ENCODE results near the gene OSCP1. TPM values are rescaled to one million over a fixed set of nuclear protein-coding genes. Genes with fewer than 3 reads are reported as not detected.

The OSCP1 gene
- total and polyA plus RNA-seq, 2 donors (not counting 1 experiment from before 2014, with no cell fraction given) = 6.5 to 10.7 TPM

DNA sequence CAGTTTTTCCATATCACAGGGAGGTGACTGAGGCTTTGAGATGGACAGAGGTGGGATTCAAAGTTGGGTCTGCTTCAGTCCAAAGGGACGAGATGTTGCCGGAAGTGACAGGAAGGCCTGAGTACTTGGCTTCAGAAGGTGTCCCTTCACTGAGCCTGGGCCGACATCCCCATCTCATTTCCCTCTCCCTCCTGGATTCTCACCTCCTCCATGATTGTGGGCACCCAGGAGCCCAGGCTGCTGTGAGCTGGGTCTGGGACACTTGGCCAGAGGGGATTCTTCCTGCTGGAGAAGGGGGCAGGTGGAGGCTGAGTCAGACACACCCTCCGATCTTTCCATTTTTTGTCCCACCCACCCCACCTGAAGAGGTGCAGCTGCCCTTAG lies 16.8 kb upstream of the OSCP1 start:
- peaks cover 11% of the 10 kb centered on the region for H3K79me2 ChIP-seq (ENCODE audit: control insufficient read depth, insufficient read depth, low read length)
- no peaks in the 10 kb centered on the region for H4K20me1 ChIP-seq (ENCODE audit: control insufficient read depth, extremely low read depth, insufficient read depth, low read length)
- no peak for TF ChIP-seq CTCF (conservative IDR thresholded peaks at IDR 0.05 in 1 of 2, IDR thresholded peaks at IDR 0.05 in 1 of 2; ENCODE audit: low read depth in 1 of 2, low read length in 2 of 2)
- no peak for TF ChIP-seq EZH2 (IDR thresholded peaks at IDR 0.05; ENCODE audit: low read length, missing control alignments)
- DNase-seq (ENCODE audit: low read depth in 2 of 2) = no peak
- peaks cover 4% of the 10 kb centered on the region for H3K36me3 ChIP-seq (ENCODE audit: control insufficient read depth, insufficient read depth, low read length)
- peaks cover 3% of the 10 kb centered on the region for H3K4me1 ChIP-seq (ENCODE audit: control insufficient read depth, extremely low read depth, insufficient read depth, low read length)
- no peak overlapping the region for H3K27ac ChIP-seq (ENCODE audit: insufficient read depth, low read length)
- H3K9me3 ChIP-seq (ENCODE audit: control insufficient read depth, insufficient read depth, low read depth, low read length) = no peaks in the 10 kb centered on the region
- no peaks in the 10 kb centered on the region for H3K27me3 ChIP-seq (ENCODE audit: control insufficient read depth, insufficient read depth, low read length)
- H3K9ac ChIP-seq (ENCODE audit: insufficient read depth, low read length) = no peak overlapping the region
- H3K4me3 ChIP-seq (replicated peaks in 1 of 4; ENCODE audit: control extremely low read depth in 1 of 4, insufficient read depth in 1 of 4, low read depth in 3 of 4, low read length in 4 of 4) = no peak overlapping the region
- H3K4me2 ChIP-seq (ENCODE audit: extremely low read depth, insufficient read depth, low read length) = no peak overlapping the region
- no peak overlapping the region for H2AFZ ChIP-seq (ENCODE audit: low read length)

DNA sequence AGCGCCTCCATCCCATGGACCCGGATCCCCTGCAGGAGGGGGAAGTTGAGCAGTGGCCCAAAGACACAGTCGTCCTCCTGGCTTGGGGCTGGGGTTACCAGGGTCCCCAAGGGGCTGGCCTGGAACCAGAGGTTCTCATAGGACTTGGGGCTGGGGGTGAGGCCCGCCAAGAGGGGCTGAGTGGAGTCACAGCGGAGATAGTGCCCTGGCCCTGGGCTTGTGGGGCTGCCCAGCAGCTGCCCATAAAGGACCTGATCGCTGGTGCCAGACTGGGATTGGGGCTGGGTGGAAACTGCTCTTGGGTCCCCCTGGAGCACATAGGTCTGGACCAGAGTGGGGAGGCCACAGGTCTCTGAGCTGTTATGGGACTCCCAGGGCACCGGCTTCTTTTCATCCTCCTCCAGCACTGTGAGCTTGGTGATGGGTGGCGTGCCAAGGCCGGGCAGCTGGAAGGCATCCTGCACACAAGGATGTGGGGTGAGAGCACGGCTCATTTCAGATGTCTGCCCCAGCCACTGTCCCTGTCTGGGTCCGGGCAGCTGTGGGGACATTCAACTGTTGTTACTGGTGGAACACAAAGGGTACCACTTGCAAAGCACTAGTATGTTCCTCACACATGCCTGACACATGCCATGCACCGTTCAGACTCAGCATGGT lies 16.2 kb upstream of the OSCP1 start:
- H2AFZ ChIP-seq (ENCODE audit: low read length) = no peak overlapping the region
- H3K27ac ChIP-seq (ENCODE audit: insufficient read depth, low read length) = no peak overlapping the region
- no peaks in the 10 kb centered on the region for H3K27me3 ChIP-seq (ENCODE audit: control insufficient read depth, insufficient read depth, low read length)
- H3K4me1 ChIP-seq (ENCODE audit: control insufficient read depth, extremely low read depth, insufficient read depth, low read length) = peaks cover 3% of the 10 kb centered on the region
- no peak overlapping the region for H3K9ac ChIP-seq (ENCODE audit: insufficient read depth, low read length)
- no peak for TF ChIP-seq EZH2 (IDR thresholded peaks at IDR 0.05; ENCODE audit: low read length, missing control alignments)
- TF ChIP-seq CTCF (conservative IDR thresholded peaks at IDR 0.05 in 1 of 2, IDR thresholded peaks at IDR 0.05 in 1 of 2; ENCODE audit: low read depth in 1 of 2, low read length in 2 of 2) = no peak
- H3K9me3 ChIP-seq (ENCODE audit: control insufficient read depth, insufficient read depth, low read depth, low read length) = no peaks in the 10 kb centered on the region
- H3K4me3 ChIP-seq (replicated peaks in 1 of 4; ENCODE audit: control extremely low read depth in 1 of 4, insufficient read depth in 1 of 4, low read depth in 3 of 4, low read length in 4 of 4) = no peak overlapping the region
- DNase-seq (ENCODE audit: low read depth in 2 of 2) = no peak
- H3K4me2 ChIP-seq (ENCODE audit: extremely low read depth, insufficient read depth, low read length) = no peak overlapping the region
- peaks cover 11% of the 10 kb centered on the region for H3K79me2 ChIP-seq (ENCODE audit: control insufficient read depth, insufficient read depth, low read length)
- H3K36me3 ChIP-seq (ENCODE audit: control insufficient read depth, insufficient read depth, low read length) = peaks cover 6% of the 10 kb centered on the region
- no peaks in the 10 kb centered on the region for H4K20me1 ChIP-seq (ENCODE audit: control insufficient read depth, extremely low read depth, insufficient read depth, low read length)

DNA sequence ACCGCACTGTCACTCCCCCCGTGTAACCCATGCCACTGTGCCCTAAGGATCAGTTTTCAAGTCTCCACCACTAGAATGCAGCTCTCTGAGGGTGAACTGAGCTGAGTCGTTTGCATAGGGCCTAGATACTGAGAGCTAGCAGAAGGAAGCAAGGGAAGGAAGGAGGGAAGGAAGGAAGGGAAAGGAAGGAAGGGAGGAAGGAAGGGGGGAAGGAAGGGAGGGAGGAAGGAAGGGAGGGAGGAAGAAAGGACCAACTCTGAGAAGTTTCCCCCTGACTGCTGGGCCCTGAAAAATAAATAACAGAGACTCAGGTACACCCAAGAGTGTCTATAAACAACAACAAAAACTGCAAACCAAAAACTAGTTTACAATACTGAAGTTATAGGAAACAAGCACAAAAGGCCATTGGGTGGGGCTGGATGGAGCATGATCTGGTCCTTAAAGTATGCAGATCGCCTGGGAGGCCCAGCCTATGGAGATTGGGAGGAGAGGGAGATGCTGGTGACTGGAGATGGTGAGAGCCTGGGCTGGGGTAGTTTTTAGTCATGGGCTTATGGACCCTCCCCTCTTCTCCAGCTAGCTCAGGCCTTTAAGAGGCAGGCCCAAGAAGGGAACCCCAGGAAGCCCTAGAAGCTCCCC lies 15.6 kb upstream of the OSCP1 start:
- H4K20me1 ChIP-seq (ENCODE audit: control insufficient read depth, extremely low read depth, insufficient read depth, low read length) = no peaks in the 10 kb centered on the region
- no peak overlapping the region for H3K9ac ChIP-seq (ENCODE audit: insufficient read depth, low read length)
- peaks cover 8% of the 10 kb centered on the region for H3K36me3 ChIP-seq (ENCODE audit: control insufficient read depth, insufficient read depth, low read length)
- DNase-seq (ENCODE audit: low read depth in 2 of 2) = peak; percentile 14 to 37
- peaks cover 11% of the 10 kb centered on the region for H3K79me2 ChIP-seq (ENCODE audit: control insufficient read depth, insufficient read depth, low read length)
- H2AFZ ChIP-seq (ENCODE audit: low read length) = peak overlapping the region; percentile 0
- no peak overlapping the region for H3K4me2 ChIP-seq (ENCODE audit: extremely low read depth, insufficient read depth, low read length)
- H3K4me1 ChIP-seq (ENCODE audit: control insufficient read depth, extremely low read depth, insufficient read depth, low read length) = peaks cover 3% of the 10 kb centered on the region
- no peak for TF ChIP-seq EZH2 (IDR thresholded peaks at IDR 0.05; ENCODE audit: low read length, missing control alignments)
- TF ChIP-seq CTCF (conservative IDR thresholded peaks at IDR 0.05 in 1 of 2, IDR thresholded peaks at IDR 0.05 in 1 of 2; ENCODE audit: low read depth in 1 of 2, low read length in 2 of 2) = no peak
- H3K27ac ChIP-seq (ENCODE audit: insufficient read depth, low read length) = no peak overlapping the region
- no peaks in the 10 kb centered on the region for H3K27me3 ChIP-seq (ENCODE audit: control insufficient read depth, insufficient read depth, low read length)
- no peaks in the 10 kb centered on the region for H3K9me3 ChIP-seq (ENCODE audit: control insufficient read depth, insufficient read depth, low read depth, low read length)
- H3K4me3 ChIP-seq (replicated peaks in 1 of 4; ENCODE audit: control extremely low read depth in 1 of 4, insufficient read depth in 1 of 4, low read depth in 3 of 4, low read length in 4 of 4) = no peak overlapping the region

Measured in fibroblast of lung (primary cell).